ENCODE measurements around the gene CDC27.
"Not testable (repeated sequence)": the region's sequence is repeated elsewhere in the genome, so short reads cannot be mapped to it uniquely, and the experiment has no call there.

CDC27 gene

GRCh38 chr17:47221154-47221553 is 32.1 kb upstream of the CDC27 start:
- no peak for DNase-seq (ENCODE audit: low read depth)
- in situ Hi-C loops (cut with HindIII; ENCODE audit: low sequenced_read_pairs), result no loop called here
- H3K4me3 ChIP-seq (ENCODE audit: low read depth, low read length), result no peak overlapping the region
- no peak for TF ChIP-seq CTCF (IDR thresholded peaks at IDR 0.05; ENCODE audit: low read depth, low read length, missing control alignments)

DNA sequence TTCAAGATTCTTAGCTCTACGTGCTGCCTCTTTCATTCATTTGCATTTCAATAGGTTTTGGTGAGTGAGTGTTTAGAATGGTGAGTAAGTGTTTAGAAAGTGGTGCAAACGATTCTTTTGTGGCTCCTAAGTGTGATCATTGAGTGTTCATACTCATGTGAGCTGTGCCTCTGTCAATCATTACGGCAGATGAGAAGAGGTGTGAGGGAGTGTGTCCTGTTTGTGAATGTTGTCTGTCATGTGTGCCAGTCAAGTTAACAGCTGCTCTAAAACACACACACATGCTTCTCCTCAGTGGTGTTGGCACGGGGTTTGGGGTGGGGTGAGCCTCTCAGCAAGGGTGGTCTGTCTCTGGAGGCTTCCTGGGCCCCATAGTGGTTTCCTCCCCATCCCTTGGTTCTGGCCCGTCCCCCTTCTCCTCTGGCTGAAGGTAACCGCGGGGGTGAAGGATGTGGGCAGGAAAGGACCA is 31.5 kb upstream of the CDC27 start:
- no peak overlapping the region for H3K4me3 ChIP-seq (ENCODE audit: low read depth, low read length)
- TF ChIP-seq CTCF (IDR thresholded peaks at IDR 0.05; ENCODE audit: low read depth, low read length, missing control alignments), result no peak
- DNase-seq (ENCODE audit: low read depth), result no peak
- in situ Hi-C loops (cut with HindIII; ENCODE audit: low sequenced_read_pairs), result no loop called here

DNA sequence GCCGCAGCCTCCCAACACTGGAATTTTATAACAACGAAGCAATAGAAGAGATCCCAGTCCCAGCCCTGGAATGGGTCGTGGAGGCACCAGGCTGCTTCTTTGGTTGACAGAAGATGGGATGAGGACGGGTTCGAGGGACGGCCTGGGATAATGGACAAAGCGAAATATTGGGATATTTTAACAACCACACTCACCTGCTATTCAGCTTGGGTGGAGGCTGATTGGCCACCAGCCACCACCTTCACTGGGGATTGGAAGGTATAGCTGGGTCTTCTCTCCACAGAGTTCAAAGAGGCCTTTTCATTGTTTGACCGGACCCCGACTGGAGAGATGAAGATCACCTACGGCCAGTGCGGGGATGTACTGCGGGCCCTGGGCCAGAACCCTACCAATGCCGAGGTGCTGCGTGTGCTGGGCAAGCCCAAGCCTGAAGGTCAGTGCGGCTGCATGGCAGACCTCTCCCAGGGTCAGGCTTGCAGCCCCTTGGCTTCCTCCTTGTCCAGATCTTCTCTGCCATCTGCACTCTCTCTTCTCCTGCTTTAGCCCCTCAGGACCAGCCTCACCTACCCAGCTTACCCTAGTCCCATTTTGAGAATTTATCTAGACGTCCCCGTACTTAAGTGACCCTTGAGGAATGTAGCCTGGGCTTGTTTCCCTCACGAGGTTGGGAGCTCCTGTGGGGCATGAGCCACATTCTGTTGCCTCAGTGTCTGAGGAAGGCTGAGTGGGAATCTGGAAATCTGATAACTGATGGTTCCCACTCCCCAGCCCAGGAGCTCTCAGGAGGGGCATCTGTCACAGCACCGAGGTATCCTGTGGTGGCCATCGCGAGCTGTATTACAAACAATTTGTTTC is 30.8 kb upstream of the CDC27 start:
- no peak for TF ChIP-seq CTCF (IDR thresholded peaks at IDR 0.05; ENCODE audit: low read depth, low read length, missing control alignments)
- in situ Hi-C loops (cut with HindIII; ENCODE audit: low sequenced_read_pairs), result no loop called here
- H3K4me3 ChIP-seq (ENCODE audit: low read depth, low read length), result no peak overlapping the region
- no peak for DNase-seq (ENCODE audit: low read depth)

- TF ChIP-seq CTCF (IDR thresholded peaks at IDR 0.05; ENCODE audit: low read depth, low read length, missing control alignments), result no peak
- in situ Hi-C loops (cut with HindIII; ENCODE audit: low sequenced_read_pairs), result no loop called here
- no peak overlapping the region for H3K4me3 ChIP-seq (ENCODE audit: low read depth, low read length)
- no peak for DNase-seq (ENCODE audit: low read depth)
Observed at GRCh38 chr17:47218896-47219430, 29.9 kb upstream of the CDC27 start.

- H3K4me3 ChIP-seq (ENCODE audit: low read depth, low read length); DNase-seq (ENCODE audit: low read depth); in situ Hi-C loops (cut with HindIII; ENCODE audit: low sequenced_read_pairs): not testable (repeated sequence)
Observed at GRCh38 chr17:47217279-47217678, 28.2 kb upstream of the CDC27 start.

DNA sequence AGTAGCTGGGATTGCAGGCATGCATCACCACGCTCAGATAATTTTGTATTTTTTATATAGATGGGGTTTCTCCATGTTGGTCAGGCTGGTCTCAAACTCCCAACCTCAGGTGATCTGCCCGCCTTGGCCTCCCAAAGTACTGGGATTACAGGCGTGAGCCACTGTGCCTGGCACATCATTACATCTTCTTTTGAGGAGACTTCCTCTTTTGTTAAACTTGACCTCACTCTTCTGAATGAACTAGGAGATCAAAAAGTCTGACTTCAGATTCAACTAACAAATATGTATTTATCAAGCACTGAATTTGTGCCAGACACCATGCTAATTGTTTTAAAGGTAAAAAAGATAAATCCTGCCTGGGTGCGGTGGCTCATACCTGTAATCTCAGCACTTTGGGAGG is 27.7 kb upstream of the CDC27 start:
- H3K4me3 ChIP-seq (ENCODE audit: low read depth, low read length); in situ Hi-C loops (cut with HindIII; ENCODE audit: low sequenced_read_pairs); DNase-seq (ENCODE audit: low read depth): not testable (repeated sequence)

DNA sequence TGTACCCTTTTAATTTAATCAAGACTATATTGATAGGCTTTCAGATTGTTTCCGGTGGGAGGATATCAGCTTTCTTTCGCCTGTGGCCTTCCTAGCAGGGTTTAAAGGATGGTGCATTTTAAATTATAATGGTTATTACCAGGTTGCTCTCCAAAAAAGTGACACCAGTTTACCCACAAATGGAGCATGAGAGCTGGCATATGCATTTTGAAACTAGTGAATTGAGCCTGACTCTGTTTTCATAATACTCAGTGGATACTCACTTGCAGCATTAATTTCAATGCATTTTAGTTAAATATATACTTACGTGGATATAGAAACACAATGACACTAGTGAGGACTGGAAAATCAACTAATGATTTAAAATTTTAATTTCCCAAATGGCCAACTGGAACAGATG is 25.8 kb upstream of the CDC27 start:
- no peak for TF ChIP-seq CTCF (IDR thresholded peaks at IDR 0.05; ENCODE audit: low read depth, low read length, missing control alignments)
- DNase-seq (ENCODE audit: low read depth), result no peak
- in situ Hi-C loops (cut with HindIII; ENCODE audit: low sequenced_read_pairs), result no loop called here
- H3K4me3 ChIP-seq (ENCODE audit: low read depth, low read length), result no peak overlapping the region

All from astrocyte of the cerebellum (primary cell).